Measurements from ENCODE around the gene NOTCH2.

NOTCH2 gene

DNA sequence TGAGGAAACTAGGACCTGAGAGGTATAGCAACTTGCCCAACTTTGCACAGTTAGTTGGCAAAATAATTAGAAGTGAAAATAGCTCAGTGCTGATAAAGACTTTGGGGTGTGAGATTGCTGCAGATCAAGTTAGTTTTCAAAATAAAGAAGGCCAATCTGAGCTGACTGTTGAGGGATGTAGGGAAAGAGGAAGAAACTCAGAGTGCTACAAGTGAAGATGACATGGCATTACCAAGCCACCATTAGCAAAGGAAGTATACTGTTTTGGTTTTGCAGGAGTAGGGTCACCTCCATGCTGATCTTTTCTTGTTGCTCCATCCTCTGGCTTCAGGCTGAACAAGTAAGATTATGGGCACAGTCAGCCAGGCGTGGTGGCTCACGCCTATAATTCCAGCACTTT lies 94.5 kb downstream of the NOTCH2 start:
- H3K9me3 Mint-ChIP-seq: no peaks in the 10 kb centered on the region
- peak overlapping the region in 2 of 3 experiments; percentile 17 to 20 for H3K27ac Mint-ChIP-seq
- H3K36me3 Mint-ChIP-seq (ENCODE audit: low read depth): peaks cover 66% of the 10 kb centered on the region
- peaks cover 46% of the 10 kb centered on the region for H3K4me1 Mint-ChIP-seq
- no peaks in the 10 kb centered on the region for H3K27me3 Mint-ChIP-seq (ENCODE audit: low read depth)
- H3K4me3 Mint-ChIP-seq: no peak overlapping the region
- TF ChIP-seq, protein P1, sequence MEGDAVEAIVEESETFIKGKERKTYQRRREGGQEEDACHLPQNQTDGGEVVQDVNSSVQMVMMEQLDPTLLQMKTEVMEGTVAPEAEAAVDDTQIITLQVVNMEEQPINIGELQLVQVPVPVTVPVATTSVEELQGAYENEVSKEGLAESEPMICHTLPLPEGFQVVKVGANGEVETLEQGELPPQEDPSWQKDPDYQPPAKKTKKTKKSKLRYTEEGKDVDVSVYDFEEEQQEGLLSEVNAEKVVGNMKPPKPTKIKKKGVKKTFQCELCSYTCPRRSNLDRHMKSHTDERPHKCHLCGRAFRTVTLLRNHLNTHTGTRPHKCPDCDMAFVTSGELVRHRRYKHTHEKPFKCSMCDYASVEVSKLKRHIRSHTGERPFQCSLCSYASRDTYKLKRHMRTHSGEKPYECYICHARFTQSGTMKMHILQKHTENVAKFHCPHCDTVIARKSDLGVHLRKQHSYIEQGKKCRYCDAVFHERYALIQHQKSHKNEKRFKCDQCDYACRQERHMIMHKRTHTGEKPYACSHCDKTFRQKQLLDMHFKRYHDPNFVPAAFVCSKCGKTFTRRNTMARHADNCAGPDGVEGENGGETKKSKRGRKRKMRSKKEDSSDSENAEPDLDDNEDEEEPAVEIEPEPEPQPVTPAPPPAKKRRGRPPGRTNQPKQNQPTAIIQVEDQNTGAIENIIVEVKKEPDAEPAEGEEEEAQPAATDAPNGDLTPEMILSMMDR (IDR thresholded peaks at IDR 0.05; ENCODE audit: unreplicated experiment in 3 of 3): no peak

DNA sequence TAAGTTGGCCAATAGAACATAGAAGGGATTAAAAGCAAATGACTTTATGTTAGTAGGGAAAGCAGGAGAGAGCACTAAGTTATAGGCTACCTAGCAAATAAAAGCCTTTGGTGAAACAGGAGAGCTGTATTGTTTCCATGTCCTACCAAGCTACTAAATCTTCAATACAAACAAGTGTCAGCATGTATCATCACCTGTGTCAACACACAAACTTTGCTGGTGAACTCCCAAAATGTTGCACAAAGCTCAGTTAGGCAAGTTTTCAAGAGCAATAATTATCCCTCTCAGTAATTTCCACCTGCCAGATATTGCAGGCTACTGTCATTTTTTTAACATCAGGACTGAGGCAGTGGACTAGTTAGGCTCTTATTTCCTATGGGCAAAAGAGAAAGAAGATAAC lies 95.4 kb downstream of the NOTCH2 start:
- Mint-ChIP-seq H3K9me3 (no peaks in the 10 kb centered on the region), H3K27me3 (ENCODE audit: low read depth) (no peaks in the 10 kb centered on the region), H3K36me3 (ENCODE audit: low read depth) (peaks cover 74% of the 10 kb centered on the region), H3K4me1 (peaks cover 45% of the 10 kb centered on the region), H3K27ac (peak overlapping the region; percentile 33 to 51 (median 45)), H3K4me3 (no peak overlapping the region)
- TF ChIP-seq, protein P1 (IDR thresholded peaks at IDR 0.05; ENCODE audit: unreplicated experiment in 3 of 3): no peak

DNA sequence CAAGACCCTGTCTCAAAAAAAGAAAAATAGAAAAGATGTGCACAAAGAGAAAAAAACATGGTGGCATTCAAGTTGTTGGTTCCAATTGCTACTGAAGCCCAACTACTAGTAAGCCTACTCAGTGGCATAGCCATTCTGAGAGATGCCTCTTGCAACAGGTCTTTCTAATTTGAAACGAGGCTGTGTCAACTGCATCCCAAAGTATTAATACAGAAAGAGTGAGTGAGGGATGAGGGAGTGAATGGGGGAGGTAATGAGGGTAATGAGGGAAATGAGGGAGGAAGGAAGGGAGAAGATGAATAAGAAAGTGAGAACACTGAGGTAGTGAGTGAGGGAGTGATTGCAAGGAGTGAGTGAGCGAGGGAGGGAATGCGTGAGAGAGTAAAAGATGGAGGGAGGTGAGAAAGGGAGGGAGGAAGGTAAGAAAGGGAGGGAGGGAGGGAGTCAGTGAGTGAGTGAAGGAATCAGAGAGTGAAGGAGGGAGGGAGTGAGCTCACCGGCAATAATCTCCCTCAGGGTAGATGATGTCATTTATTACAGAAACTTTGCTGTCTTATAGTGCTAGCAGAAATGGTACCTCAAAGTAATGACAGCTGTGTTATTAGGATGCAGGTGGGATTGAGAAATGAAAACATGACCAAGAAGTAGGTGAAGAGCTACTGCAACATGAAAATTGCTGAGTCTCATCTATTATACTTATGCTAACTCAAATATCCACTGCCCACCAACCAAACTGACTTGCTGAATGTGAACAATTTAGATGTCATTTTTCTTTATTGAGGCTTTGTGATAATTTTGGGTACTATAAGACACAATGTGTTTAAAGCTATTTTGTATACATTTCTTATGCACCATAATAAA lies 97.5 kb downstream of the NOTCH2 start:
- no peak overlapping the region for H3K4me3 Mint-ChIP-seq
- H3K27ac Mint-ChIP-seq: peak overlapping the region; percentile 3 to 40 (median 17)
- H3K36me3 Mint-ChIP-seq (ENCODE audit: low read depth): peaks cover 75% of the 10 kb centered on the region
- no peaks in the 10 kb centered on the region for H3K9me3 Mint-ChIP-seq
- TF ChIP-seq, protein P1 (IDR thresholded peaks at IDR 0.05; ENCODE audit: unreplicated experiment in 3 of 3): no peak
- no peaks in the 10 kb centered on the region for H3K27me3 Mint-ChIP-seq (ENCODE audit: low read depth)
- H3K4me1 Mint-ChIP-seq: peaks cover 35% of the 10 kb centered on the region

DNA sequence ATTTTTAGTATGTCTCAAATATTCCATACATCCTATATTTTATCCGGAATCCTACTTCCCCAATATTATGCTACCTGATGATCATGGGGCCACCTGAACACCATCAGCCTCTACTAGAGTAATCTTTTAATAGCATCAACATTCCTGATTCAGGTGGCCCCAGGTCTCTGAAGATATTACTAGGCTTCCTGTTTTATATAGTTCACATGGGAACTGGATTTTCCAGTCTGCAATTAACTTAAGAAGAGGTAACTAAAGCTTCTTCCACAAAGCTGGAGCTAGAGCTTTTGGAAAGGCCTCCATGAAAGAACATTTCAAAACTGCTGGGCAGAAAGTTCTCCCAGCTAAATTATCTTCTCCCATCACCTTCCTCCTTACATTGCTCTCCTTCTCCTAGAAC lies 100.9 kb downstream of the NOTCH2 start:
- Mint-ChIP-seq H3K27ac (peak overlapping the region; percentile 14 to 50 (median 35)), H3K4me3 (no peak overlapping the region), H3K36me3 (ENCODE audit: low read depth) (peaks cover 85% of the 10 kb centered on the region), H3K4me1 (peaks cover 44% of the 10 kb centered on the region), H3K27me3 (ENCODE audit: low read depth) (no peaks in the 10 kb centered on the region), H3K9me3 (no peaks in the 10 kb centered on the region)
- TF ChIP-seq, protein P1 (IDR thresholded peaks at IDR 0.05; ENCODE audit: unreplicated experiment in 3 of 3): no peak

DNA sequence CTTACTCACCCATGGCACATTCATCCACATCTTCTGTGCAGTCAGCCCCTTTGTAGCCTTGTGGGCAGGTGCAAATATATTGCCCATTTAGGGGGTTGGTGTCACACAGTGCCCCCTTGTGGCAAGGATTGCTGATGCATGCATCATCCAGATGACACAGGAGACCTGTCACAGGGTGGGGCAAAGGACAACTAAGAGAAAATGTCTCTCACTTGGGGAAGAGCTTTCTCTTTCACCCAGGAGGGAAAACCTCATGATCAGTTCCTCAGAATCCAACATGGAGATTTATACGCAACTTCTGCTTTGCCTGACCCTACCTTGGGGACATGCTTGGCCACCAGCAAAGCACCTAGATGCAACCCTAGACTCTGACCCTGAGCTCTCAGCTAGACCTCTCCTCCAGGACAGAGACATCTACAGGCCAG lies 101.4 kb downstream of the NOTCH2 start:
- no peak overlapping the region for H3K4me3 Mint-ChIP-seq
- TF ChIP-seq, protein P1 (IDR thresholded peaks at IDR 0.05; ENCODE audit: unreplicated experiment in 3 of 3): peak; percentile 57 to 66 (median 62)

DNA sequence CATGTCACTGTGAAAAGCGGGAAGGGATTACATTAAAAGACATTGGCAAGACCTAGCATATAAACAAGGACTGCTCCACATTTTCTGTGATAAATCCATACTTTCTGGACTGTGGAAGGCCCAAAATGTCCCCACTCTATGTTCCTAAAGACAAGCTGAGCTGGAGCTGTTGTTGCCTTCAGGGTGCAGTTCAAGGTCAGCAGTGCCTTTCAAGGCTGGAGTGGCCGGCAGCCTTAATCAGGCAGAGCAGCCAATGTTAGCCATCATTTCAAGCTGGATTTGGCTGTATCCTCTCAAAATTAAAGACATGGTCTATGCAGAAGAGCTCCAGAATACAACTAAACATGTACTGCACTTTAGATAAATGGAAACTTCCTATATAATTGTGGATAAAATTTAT lies 102.8 kb downstream of the NOTCH2 start:
- TF ChIP-seq, protein P1 (IDR thresholded peaks at IDR 0.05; ENCODE audit: unreplicated experiment in 3 of 3): no peak
- Mint-ChIP-seq H3K27ac (peak overlapping the region; percentile 93 to 94 (median 94)), H3K4me1 (peaks cover 54% of the 10 kb centered on the region), H3K9me3 (no peaks in the 10 kb centered on the region), H3K4me3 (no peak overlapping the region), H3K27me3 (ENCODE audit: low read depth) (no peaks in the 10 kb centered on the region), H3K36me3 (ENCODE audit: low read depth) (peaks cover 90% of the 10 kb centered on the region)

More for the DNA sequence above, 101.4 kb downstream of the NOTCH2 start:
- H3K27me3 Mint-ChIP-seq (ENCODE audit: low read depth): no peaks in the 10 kb centered on the region
- H3K36me3 Mint-ChIP-seq (ENCODE audit: low read depth): peaks cover 84% of the 10 kb centered on the region
- no peaks in the 10 kb centered on the region for H3K9me3 Mint-ChIP-seq
- peak overlapping the region; percentile 42 to 72 (median 57) for H3K27ac Mint-ChIP-seq
- H3K4me1 Mint-ChIP-seq: peaks cover 41% of the 10 kb centered on the region
